ENCODE data around the gene DLGAP1.

GRCh38 chr18:3552305-3552704 lies 902.8 kb downstream of the DLGAP1 start:
- no peak for TF ChIP-seq CTCF (IDR thresholded peaks at IDR 0.05)
- no peak for TF ChIP-seq POLR2AphosphoS5 (IDR thresholded peaks at IDR 0.05)
- TF ChIP-seq POLR2A (IDR thresholded peaks at IDR 0.05), result no peak
- no peak for TF ChIP-seq EP300 (IDR thresholded peaks at IDR 0.05)
